Measurements from ENCODE around the gene PIWIL4. TPM values are rescaled to one million over a fixed set of nuclear protein-coding genes. Genes with fewer than 3 reads are reported as not detected.
"Not testable (repeated sequence)": the region's sequence is repeated elsewhere in the genome, so short reads cannot be mapped to it uniquely, and the experiment has no call there.

PIWIL4 gene
- total RNA-seq, 1 donor from 2014 or later = 1.9 TPM

DNA sequence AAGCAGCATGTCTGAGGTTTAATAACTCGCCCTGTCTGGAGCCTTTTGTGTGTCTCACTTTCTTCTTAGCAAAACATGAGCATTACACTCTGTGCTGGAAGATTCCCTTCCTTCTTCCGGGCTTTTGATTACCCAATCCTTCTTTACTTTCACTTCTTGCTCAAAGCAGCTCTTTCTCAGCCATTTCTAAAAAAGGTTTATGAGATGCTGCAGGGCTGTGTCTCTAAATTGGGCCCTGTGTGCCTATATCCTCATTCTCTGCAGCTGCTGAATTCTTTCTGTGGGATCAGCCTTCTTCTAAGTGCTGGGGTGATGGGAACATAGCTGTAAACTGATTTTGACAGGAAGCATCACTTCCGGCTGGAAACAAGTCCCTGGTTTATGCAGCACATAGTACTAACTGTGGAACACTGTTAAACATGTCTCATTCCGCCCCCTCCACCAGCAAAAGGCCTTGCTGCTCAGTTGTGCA lies 71.8 kb downstream of the PIWIL4 start:
- Mint-ChIP-seq H3K4me3 (ENCODE audit: low read depth) (no peak overlapping the region), H3K36me3 (ENCODE audit: insufficient read depth) (no peaks in the 10 kb centered on the region), H3K27ac (no peak overlapping the region), H3K4me1 (ENCODE audit: low read depth) (no peaks in the 10 kb centered on the region), H3K27me3 (peaks cover 55% of the 10 kb centered on the region), H3K9me3 (ENCODE audit: low read depth) (no peaks in the 10 kb centered on the region)
- DNase-seq (ENCODE audit: low spot score, unreplicated experiment) = no peak
- TF ChIP-seq, protein P1, sequence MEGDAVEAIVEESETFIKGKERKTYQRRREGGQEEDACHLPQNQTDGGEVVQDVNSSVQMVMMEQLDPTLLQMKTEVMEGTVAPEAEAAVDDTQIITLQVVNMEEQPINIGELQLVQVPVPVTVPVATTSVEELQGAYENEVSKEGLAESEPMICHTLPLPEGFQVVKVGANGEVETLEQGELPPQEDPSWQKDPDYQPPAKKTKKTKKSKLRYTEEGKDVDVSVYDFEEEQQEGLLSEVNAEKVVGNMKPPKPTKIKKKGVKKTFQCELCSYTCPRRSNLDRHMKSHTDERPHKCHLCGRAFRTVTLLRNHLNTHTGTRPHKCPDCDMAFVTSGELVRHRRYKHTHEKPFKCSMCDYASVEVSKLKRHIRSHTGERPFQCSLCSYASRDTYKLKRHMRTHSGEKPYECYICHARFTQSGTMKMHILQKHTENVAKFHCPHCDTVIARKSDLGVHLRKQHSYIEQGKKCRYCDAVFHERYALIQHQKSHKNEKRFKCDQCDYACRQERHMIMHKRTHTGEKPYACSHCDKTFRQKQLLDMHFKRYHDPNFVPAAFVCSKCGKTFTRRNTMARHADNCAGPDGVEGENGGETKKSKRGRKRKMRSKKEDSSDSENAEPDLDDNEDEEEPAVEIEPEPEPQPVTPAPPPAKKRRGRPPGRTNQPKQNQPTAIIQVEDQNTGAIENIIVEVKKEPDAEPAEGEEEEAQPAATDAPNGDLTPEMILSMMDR (IDR thresholded peaks at IDR 0.05; ENCODE audit: unreplicated experiment) = no peak

DNA sequence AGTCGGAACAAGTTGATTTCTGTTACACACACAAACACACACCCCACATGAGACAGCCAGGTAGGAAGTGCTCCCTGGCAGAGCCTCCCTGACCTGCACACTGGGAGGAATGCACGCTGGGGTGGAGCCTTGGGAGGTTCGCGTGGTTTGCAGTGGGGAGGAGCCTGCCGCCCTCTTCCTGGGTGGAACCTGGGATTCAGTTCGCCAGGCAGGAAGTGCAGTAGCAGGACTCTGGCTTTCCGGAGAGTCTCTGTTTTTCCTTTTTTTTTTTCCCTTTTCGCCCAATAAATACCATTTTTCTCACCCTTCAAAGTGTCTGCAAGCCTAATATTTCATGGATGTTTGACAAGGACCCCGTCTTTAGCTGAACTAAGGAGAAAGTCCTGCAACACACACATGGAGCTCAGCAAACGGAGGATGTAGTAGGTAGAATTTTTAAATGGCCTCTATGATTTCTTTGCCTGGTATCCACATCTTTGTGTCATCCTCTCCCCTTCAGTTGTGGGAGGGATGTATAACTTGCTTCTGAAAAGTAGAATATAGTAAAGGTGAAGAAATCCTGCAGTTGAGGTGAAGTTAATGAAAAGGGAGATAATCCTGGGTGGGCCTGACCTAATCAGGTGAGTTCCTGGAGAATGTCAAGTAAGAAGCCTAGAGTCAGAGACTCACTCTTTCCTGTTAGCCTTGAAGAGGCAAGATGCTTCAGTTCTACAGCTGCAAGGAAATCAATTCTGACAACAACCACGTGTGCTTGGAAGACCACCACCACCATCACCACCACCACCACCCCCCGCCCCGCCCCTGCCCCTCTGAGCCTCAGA lies 72.9 kb downstream of the PIWIL4 start:
- no peak overlapping the region for H3K27ac Mint-ChIP-seq
- no peaks in the 10 kb centered on the region for H3K36me3 Mint-ChIP-seq (ENCODE audit: insufficient read depth)
- TF ChIP-seq, protein P1 (IDR thresholded peaks at IDR 0.05; ENCODE audit: unreplicated experiment) = no peak
- no peak overlapping the region for H3K4me3 Mint-ChIP-seq (ENCODE audit: low read depth)
- H3K4me1 Mint-ChIP-seq (ENCODE audit: low read depth) = no peaks in the 10 kb centered on the region
- no peaks in the 10 kb centered on the region for H3K9me3 Mint-ChIP-seq (ENCODE audit: low read depth)
- peaks cover 64% of the 10 kb centered on the region for H3K27me3 Mint-ChIP-seq
- DNase-seq (ENCODE audit: low spot score, unreplicated experiment) = no peak

DNA sequence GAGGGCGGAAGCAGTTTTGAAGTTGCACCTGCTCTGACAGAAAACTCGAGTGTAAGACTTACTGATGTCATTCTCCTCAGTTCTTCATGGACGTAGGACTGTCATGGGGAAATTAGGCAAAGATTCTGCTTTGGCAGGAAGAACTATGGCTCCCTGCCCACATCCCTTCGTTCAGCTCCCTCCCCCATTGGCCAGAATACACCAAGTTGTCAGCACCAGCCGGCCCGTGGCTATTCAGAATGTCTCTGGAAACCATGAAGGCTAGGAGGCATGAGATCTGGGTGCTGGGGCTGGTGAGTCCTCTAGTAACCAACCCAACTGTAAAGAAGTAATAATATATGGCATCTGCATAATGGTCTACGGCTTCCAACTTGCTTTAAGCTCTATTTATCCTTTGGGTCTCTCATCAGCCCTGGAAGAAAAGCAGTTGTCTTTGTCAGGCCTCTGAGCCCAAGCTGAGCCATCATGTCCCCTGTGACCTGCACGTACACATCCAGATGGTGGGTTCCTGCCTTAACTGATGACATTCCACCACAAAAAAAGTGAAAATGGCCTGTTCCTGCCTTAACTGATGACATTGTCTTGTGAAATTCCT lies 74.1 kb downstream of the PIWIL4 start:
- DNase-seq (ENCODE audit: low spot score, unreplicated experiment) = no peak
- no peaks in the 10 kb centered on the region for H3K4me1 Mint-ChIP-seq (ENCODE audit: low read depth)
- H3K4me3 Mint-ChIP-seq (ENCODE audit: low read depth) = no peak overlapping the region
- H3K36me3 Mint-ChIP-seq (ENCODE audit: insufficient read depth) = no peaks in the 10 kb centered on the region
- H3K9me3 Mint-ChIP-seq (ENCODE audit: low read depth) = no peaks in the 10 kb centered on the region
- peaks cover 68% of the 10 kb centered on the region for H3K27me3 Mint-ChIP-seq
- TF ChIP-seq, protein P1 (IDR thresholded peaks at IDR 0.05; ENCODE audit: unreplicated experiment) = no peak
- H3K27ac Mint-ChIP-seq = no peak overlapping the region

DNA sequence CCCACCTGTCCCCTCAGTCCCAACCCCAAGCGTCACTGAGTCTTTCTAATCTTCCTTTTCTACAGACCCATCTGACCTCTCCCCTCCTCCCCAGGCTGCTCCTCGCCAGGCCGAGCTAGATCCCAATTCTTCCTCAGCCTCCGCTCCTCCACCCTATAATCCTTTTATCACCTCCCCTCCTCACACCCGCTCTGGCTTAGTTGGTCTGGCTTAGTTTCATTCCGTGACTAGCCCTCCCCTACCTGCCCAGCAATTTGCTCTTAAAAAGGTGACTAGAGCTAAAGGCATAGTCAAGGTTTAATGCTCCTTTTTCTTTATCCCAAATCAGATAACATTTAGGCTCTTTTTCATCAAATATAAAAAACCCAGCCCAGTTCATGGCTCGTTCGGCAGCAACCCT lies 76.0 kb downstream of the PIWIL4 start:
- not testable (repeated sequence) for H3K9me3 Mint-ChIP-seq (ENCODE audit: low read depth); H3K4me3 Mint-ChIP-seq (ENCODE audit: low read depth); DNase-seq (ENCODE audit: low spot score, unreplicated experiment); H3K27ac Mint-ChIP-seq; H3K36me3 Mint-ChIP-seq (ENCODE audit: insufficient read depth); H3K4me1 Mint-ChIP-seq (ENCODE audit: low read depth)
- H3K27me3 Mint-ChIP-seq = peaks cover 65% of the 10 kb centered on the region

DNA sequence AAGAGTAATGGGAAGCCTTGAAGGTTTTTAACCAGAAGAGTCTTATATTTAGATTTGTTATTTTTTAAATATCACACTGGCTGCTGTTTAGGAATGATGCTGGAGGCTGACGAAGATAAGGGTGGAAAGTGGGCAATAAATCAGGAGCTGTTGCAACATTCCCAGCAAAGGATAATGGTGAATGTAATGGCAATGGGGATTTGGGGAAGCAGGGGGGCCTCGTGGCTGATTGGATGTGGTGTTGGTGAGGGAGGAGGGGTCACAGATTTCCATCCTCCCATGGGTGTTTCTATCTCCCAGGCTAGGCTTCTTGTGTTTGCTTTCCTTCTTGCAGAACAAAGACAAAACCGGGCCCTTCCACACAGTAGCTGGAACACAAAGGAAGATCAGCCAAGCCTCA lies 80.8 kb downstream of the PIWIL4 start:
- no peaks in the 10 kb centered on the region for H3K9me3 Mint-ChIP-seq (ENCODE audit: low read depth)
- DNase-seq (ENCODE audit: low spot score, unreplicated experiment) = no peak
- H3K27ac Mint-ChIP-seq = no peak overlapping the region
- peaks cover 31% of the 10 kb centered on the region for H3K27me3 Mint-ChIP-seq
- H3K4me3 Mint-ChIP-seq (ENCODE audit: low read depth) = no peak overlapping the region
- TF ChIP-seq, protein P1 (IDR thresholded peaks at IDR 0.05; ENCODE audit: unreplicated experiment) = no peak
- H3K4me1 Mint-ChIP-seq (ENCODE audit: low read depth) = no peaks in the 10 kb centered on the region
- H3K36me3 Mint-ChIP-seq (ENCODE audit: insufficient read depth) = no peaks in the 10 kb centered on the region
